Mesenchymal stem cell (in vitro differentiated cells and primary cell): ENCODE data around the gene FLRT3. TPM values are rescaled to one million over a fixed set of nuclear protein-coding genes. Genes with fewer than 3 reads are reported as not detected.

Source experiments
- DNase-seq: peaks from one replicate; pipeline ENCODE4 v3.0.0-alpha.2; 2013
- H2AFZ ChIP-seq: one replicate; pipeline ENCODE4 v1.6.1; 2013; ENCODE audit warnings: low read depth, mild to moderate bottlenecking, control low read depth, inconsistent platforms, low read length, moderate library complexity
- H2AK5ac ChIP-seq: 2 replicates; pipeline ENCODE4 v1.6.1; 2013; ENCODE audit warnings: low read length, moderate library complexity, mild to moderate bottlenecking, inconsistent platforms; ENCODE audit not compliant: severe bottlenecking
- H2BK120ac ChIP-seq: one replicate; pipeline ENCODE4 v1.6.1; 2013; ENCODE audit warnings: low read depth, mild to moderate bottlenecking, inconsistent platforms, low read length, moderate library complexity
- H2BK12ac ChIP-seq, 2 experiments: one replicate each; pipeline ENCODE4 v1.6.1; 2013; ENCODE audit warnings: inconsistent platforms in 2 of 2, low read length in 2 of 2, mild to moderate bottlenecking in 2 of 2, moderate library complexity in 2 of 2, control low read depth in 1 of 2
- H2BK15ac ChIP-seq: one replicate; pipeline ENCODE4 v1.6.1; 2013; ENCODE audit warnings: mild to moderate bottlenecking, low read depth, inconsistent platforms; ENCODE audit not compliant: poor library complexity, severe bottlenecking
- H2BK5ac ChIP-seq: 2 replicates; pipeline ENCODE4 v1.6.1; 2013; ENCODE audit warnings: low read depth, mild to moderate bottlenecking, low read length, control low read depth, inconsistent platforms; ENCODE audit not compliant: poor library complexity, severe bottlenecking
- H3K14ac ChIP-seq, 2 experiments: one replicate each; pipeline ENCODE4 v1.6.1; 2013; ENCODE audit warnings: inconsistent platforms in 2 of 2, low read length in 2 of 2, control low read depth in 1 of 2, mild to moderate bottlenecking in 1 of 2, moderate library complexity in 1 of 2
- H3K18ac ChIP-seq, 2 experiments: one replicate each; pipeline ENCODE4 v1.6.1; 2013; ENCODE audit warnings: inconsistent platforms in 2 of 2, low read length in 2 of 2, control low read depth in 1 of 2, low read depth in 1 of 2, mild to moderate bottlenecking in 1 of 2
- H3K23ac ChIP-seq, 2 experiments: one replicate each; pipeline ENCODE4 v1.6.1; 2013; ENCODE audit warnings: inconsistent platforms in 2 of 2, low read length in 2 of 2, mild to moderate bottlenecking in 2 of 2, moderate library complexity in 2 of 2, control low read depth in 1 of 2
- H3K27ac ChIP-seq: 2 replicates; pipeline ENCODE4 v1.5.1; 2013; ENCODE audit warnings: mild to moderate bottlenecking, moderate library complexity, low read length, control low read depth, inconsistent platforms; ENCODE audit not compliant: poor library complexity, severe bottlenecking
- H3K27me3 ChIP-seq, 2 experiments: 2 replicates each; pipeline versions ENCODE4 v1.6.1 to v1.7.0; 2013; ENCODE audit warnings: low read length in 2 of 2, mild to moderate bottlenecking in 2 of 2, moderate library complexity in 2 of 2, control low read depth in 1 of 2, inconsistent platforms in 1 of 2; ENCODE audit not compliant: control insufficient read depth in 1 of 2, insufficient read depth in 1 of 2
- H3K36me3 ChIP-seq, 2 experiments: 2 replicates each; pipeline versions ENCODE4 v1.6.1 to v1.7.0; 2013; ENCODE audit warnings: low read length in 2 of 2, control low read depth in 1 of 2, inconsistent platforms in 1 of 2, low read depth in 1 of 2, mild to moderate bottlenecking in 1 of 2; ENCODE audit not compliant: insufficient read depth in 2 of 2, control insufficient read depth in 1 of 2
- H3K4ac ChIP-seq, 2 experiments: one replicate each; pipeline ENCODE4 v1.6.1; 2013; ENCODE audit warnings: inconsistent platforms in 2 of 2, low read length in 2 of 2, mild to moderate bottlenecking in 2 of 2, moderate library complexity in 2 of 2, control low read depth in 1 of 2, low read depth in 1 of 2
- H3K4me1 ChIP-seq: 2 replicates; pipeline ENCODE4 v1.6.1; 2013; ENCODE audit warnings: low read depth, low read length, control low read depth; ENCODE audit not compliant: control insufficient read depth, insufficient read depth
- H3K4me2 ChIP-seq: 2 replicates; pipeline ENCODE4 v1.6.1; 2013; ENCODE audit warnings: low read length, mild to moderate bottlenecking, inconsistent platforms; ENCODE audit not compliant: poor library complexity, severe bottlenecking
- H3K4me3 ChIP-seq, 2 experiments: 2 replicates each; pipeline versions ENCODE4 v1.5.1 to v1.7.0; 2013; ENCODE audit warnings: low read length in 2 of 2, mild to moderate bottlenecking in 2 of 2, control low read depth in 1 of 2, low read depth in 1 of 2; ENCODE audit not compliant: insufficient read depth in 1 of 2
- H3K79me1 ChIP-seq: replicated peaks from 2 replicates; pipeline ENCODE4 v1.6.1; 2013; ENCODE audit warnings: mild to moderate bottlenecking, control low read depth, low read length, inconsistent platforms; ENCODE audit not compliant: poor library complexity, severe bottlenecking
- H3K9ac ChIP-seq: 2 replicates; pipeline ENCODE4 v1.7.0; 2013; ENCODE audit warnings: mild to moderate bottlenecking, low read length, moderate library complexity
- H3K9me3 ChIP-seq: 2 replicates; pipeline ENCODE4 v1.7.0; 2013; ENCODE audit warnings: mild to moderate bottlenecking, low read length; ENCODE audit not compliant: control insufficient read depth
- H4K8ac ChIP-seq: one replicate; pipeline ENCODE4 v1.6.1; 2013; ENCODE audit warnings: inconsistent platforms, mild to moderate bottlenecking, low read length, moderate library complexity
- H4K91ac ChIP-seq: one replicate; pipeline ENCODE4 v1.6.1; 2013; ENCODE audit warnings: mild to moderate bottlenecking, low read length, inconsistent platforms
- WGBS: methylation state at CpG from one replicate; pipeline ENCODE4 v1.1.7; 2013; ENCODE audit warnings: mixed read lengths; 5-methylcytosine and 5-hydroxymethylcytosine counted together
- polyA plus RNA-seq, 2 experiments: library from polyadenylated mRNA; stranded (reverse); fragments of 200-250 nt; gene quantifications; one replicate each; pipeline ENCODE4 v1.2.3, GENCODE V29; 2013

Gene FLRT3
- 1.8 TPM for polyA plus RNA-seq (2013, experiment 1 of 2)
- polyA plus RNA-seq (2013, experiment 2 of 2) = 1.9 TPM

DNA sequence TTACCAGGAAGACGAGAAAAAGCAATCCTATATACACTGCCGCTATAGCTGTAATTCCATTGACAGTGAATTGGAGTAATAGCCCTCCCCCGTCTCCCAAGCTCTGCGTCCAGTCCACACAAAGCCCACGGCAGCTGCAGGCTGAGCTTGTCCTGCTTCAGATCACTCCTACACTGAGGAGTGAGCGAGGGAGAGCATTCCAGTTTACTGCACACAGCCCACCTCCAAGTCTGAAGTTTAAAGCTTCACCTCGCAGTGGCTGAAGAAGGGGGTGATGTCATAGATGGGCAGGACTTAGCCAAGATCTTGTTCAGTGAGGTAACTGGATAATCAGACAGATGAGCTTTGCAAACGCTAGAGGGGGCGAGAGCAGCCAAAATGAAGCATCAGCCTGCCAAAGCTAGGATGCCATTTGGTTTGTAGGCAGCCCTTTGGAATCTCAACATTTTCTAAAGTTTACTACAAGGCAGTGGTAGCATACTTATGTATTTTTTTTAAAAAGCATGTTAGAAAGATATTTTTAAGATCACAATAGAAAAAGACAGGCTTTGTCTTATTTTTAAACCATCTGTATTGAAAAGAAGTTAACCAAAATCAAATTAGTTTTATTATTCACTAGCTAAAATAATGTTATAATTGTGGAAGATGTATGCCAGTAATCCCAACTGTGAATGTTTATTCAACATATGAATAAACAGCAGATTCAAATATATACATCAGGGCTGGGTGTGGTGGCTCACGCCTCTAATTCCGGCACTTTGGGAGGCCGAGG is at the start of gene FLRT3:
TSS of gene FLRT3 (minus strand) at position 213 of the 772 bp plus-strand sequence. CDS start 10,106 bp downstream, outside the sequence.
- H3K4me1 ChIP-seq = no peaks in the 10 kb centered on the region
- no peak within 1 kb of the TSS for H4K91ac ChIP-seq
- no peak within 1 kb of the TSS for H2BK5ac ChIP-seq
- H2BK12ac ChIP-seq = no peak within 1 kb of the TSS
- H2AK5ac ChIP-seq = no peak within 1 kb of the TSS
- H3K4me3 ChIP-seq = peak within 1 kb of the TSS; percentile 50 to 78
- no peak within 1 kb of the TSS for H2BK120ac ChIP-seq
- peak; percentile 95 for DNase-seq
- H3K4me2 ChIP-seq = peak within 1 kb of the TSS; percentile 39
- H3K23ac ChIP-seq = no peak within 1 kb of the TSS
- H2BK15ac ChIP-seq = no peak within 1 kb of the TSS
- no peak within 1 kb of the TSS for H3K18ac ChIP-seq
- H3K9me3 ChIP-seq = no peaks in the 10 kb centered on the region
- 32% methylated on average over 11 of the region's 12 CpGs for WGBS
- no peaks in the 10 kb centered on the region for H3K27me3 ChIP-seq
- H3K79me1 ChIP-seq = peaks cover 1% of the 10 kb centered on the region
- peak within 1 kb of the TSS; percentile 69 for H2AFZ ChIP-seq
- peak within 1 kb of the TSS; percentile 33 for H3K27ac ChIP-seq
- H3K4ac ChIP-seq = no peak within 1 kb of the TSS
- H3K9ac ChIP-seq = peak within 1 kb of the TSS; percentile 84
- H4K8ac ChIP-seq = no peak within 1 kb of the TSS
- no peak within 1 kb of the TSS for H3K14ac ChIP-seq
- no peaks in the 10 kb centered on the region for H3K36me3 ChIP-seq

DNA sequence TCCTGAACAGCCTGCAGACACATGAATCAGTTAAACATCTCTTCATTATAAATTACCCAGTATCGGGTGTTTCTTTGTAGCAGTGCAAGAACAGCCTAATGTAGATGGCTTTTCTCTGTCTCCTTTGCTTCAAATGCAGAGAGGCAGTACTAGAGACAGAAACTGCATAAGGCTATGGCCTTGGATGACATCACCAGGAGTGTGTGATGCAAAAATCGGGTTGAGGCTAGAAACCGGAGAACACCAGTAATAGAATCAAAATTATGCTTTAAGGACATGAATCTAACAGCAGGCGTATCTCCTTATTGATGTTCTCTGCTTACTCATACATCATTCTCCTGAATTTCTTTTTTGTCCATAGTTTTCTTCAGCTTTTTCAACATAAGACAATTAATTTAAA is 49.3 kb upstream of the FLRT3 start:
- no peaks in the 10 kb centered on the region for H3K4me1 ChIP-seq
- H3K27ac ChIP-seq = no peak overlapping the region
- no peak overlapping the region for H3K18ac ChIP-seq
- H4K8ac ChIP-seq = no peak overlapping the region
- no peak overlapping the region for H2AFZ ChIP-seq
- no peaks in the 10 kb centered on the region for H3K79me1 ChIP-seq
- 93% methylated on average over 4 of the region's 4 CpGs for WGBS
- H3K23ac ChIP-seq = no peak overlapping the region
- H3K36me3 ChIP-seq = no peaks in the 10 kb centered on the region
- H4K91ac ChIP-seq = no peak overlapping the region
- no peak overlapping the region for H2BK5ac ChIP-seq
- DNase-seq = no peak
- no peak overlapping the region for H3K4me3 ChIP-seq
- H2BK15ac ChIP-seq = no peak overlapping the region
- no peak overlapping the region for H3K9ac ChIP-seq
- no peaks in the 10 kb centered on the region for H3K27me3 ChIP-seq
- H3K14ac ChIP-seq = no peak overlapping the region
- peaks cover 13% of the 10 kb centered on the region for H3K9me3 ChIP-seq
- H3K4ac ChIP-seq = no peak overlapping the region
- H2AK5ac ChIP-seq = no peak overlapping the region
- no peak overlapping the region for H2BK120ac ChIP-seq
- H2BK12ac ChIP-seq = no peak overlapping the region
- no peak overlapping the region for H3K4me2 ChIP-seq

DNA sequence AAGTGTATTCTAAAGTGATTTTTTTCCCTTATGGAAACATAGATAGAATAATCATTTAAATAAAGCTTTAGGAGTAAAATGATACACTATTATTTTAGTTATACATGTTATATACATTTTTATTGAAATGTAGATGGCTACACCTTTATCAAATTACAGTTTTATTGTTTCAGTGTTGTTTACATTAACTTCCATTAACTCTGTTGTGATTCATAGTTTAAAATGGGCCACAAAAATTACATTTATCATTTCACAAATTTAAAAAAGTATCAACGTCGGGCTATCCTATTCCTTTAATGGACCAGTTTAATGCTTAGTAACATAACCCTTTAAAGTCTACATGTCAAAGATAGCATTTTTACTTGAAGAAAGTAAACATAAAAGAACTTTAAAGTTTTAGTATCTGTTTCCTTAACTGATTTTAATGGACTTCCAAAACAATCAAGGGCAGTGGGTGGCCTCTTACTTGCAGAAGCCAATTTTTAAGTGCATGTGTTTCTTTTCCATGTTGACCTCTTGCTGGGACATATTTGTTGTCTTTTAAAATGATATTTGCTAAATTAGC is 47.8 kb upstream of the FLRT3 start:
- WGBS = 70% methylated on average over 2 of the region's 2 CpGs
- Histone ChIP-seq H3K9me3 (peaks cover 13% of the 10 kb centered on the region), H2BK15ac (no peak overlapping the region), H2BK120ac (no peak overlapping the region), H3K79me1 (no peaks in the 10 kb centered on the region), H3K27me3 (no peaks in the 10 kb centered on the region), H3K4me2 (no peak overlapping the region), H3K18ac (no peak overlapping the region), H2BK12ac (no peak overlapping the region), H3K23ac (no peak overlapping the region), H3K4me1 (no peaks in the 10 kb centered on the region), H2AK5ac (no peak overlapping the region), H3K36me3 (no peaks in the 10 kb centered on the region), H3K27ac (no peak overlapping the region), H3K4ac (no peak overlapping the region), H2BK5ac (no peak overlapping the region), H2AFZ (no peak overlapping the region), H4K8ac (no peak overlapping the region), H3K9ac (no peak overlapping the region), H3K14ac (no peak overlapping the region), H3K4me3 (no peak overlapping the region), H4K91ac (no peak overlapping the region)
- no peak for DNase-seq

DNA sequence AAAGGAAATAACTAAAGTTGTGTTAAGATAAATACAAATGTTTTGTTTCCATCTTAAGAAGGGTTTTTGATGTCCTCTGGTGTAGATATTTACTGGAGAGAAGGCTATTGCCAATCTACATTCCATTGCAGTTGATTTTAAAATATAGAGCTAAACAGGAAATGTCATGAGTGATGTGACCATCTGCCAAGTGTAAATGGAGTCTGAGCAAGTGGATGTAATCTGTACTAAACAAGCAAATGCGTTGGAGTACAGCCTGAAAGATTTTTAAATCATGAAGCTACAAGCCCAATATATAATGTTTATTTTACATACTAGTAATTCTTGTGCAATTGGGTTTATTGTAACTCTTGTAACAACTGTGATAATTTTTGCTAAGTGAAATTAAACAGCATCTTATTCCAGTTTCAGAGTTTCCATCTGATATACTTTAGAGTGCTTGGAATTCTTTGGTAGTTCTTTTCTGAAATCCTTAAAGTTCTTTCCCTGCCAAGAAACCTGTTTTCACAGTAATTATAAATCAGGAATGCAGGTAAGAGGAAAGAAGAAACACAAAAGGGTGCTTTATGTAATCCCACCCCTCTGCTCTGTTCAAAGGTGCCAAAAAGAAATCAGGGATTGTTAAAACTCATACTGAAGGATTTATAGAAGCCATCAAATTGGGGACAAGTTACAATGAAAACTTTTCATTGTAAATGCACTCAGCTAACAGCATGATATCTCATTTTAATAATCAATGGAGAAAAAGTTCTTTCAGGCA is 47.2 kb upstream of the FLRT3 start:
- no peak overlapping the region for H2BK12ac ChIP-seq
- no peak overlapping the region for H3K4ac ChIP-seq
- peaks cover 13% of the 10 kb centered on the region for H3K9me3 ChIP-seq
- H3K27ac ChIP-seq = no peak overlapping the region
- no peak overlapping the region for H3K9ac ChIP-seq
- H2BK15ac ChIP-seq = no peak overlapping the region
- H3K23ac ChIP-seq = no peak overlapping the region
- H2BK120ac ChIP-seq = no peak overlapping the region
- H4K91ac ChIP-seq = no peak overlapping the region
- no peaks in the 10 kb centered on the region for H3K79me1 ChIP-seq
- DNase-seq = peak; percentile 13
- no peak overlapping the region for H3K4me2 ChIP-seq
- H3K36me3 ChIP-seq = no peaks in the 10 kb centered on the region
- no peak overlapping the region for H4K8ac ChIP-seq
- no CpG with 5 or more reads among the region's 1 CpG for WGBS
- H2BK5ac ChIP-seq = no peak overlapping the region
- no peaks in the 10 kb centered on the region for H3K4me1 ChIP-seq
- no peak overlapping the region for H3K18ac ChIP-seq
- H3K4me3 ChIP-seq = no peak overlapping the region
- H2AK5ac ChIP-seq = no peak overlapping the region
- H2AFZ ChIP-seq = no peak overlapping the region
- no peaks in the 10 kb centered on the region for H3K27me3 ChIP-seq
- no peak overlapping the region for H3K14ac ChIP-seq
